H1 (cell line): Measurements from ENCODE around the gene WDR48. TPM values are rescaled to one million over a fixed set of nuclear protein-coding genes. Genes with fewer than 3 reads are reported as not detected.

Source experiments
- CTCF ChIA-PET: fragments of 300-600 bp; sonication (Branson Sonifier 250); formaldehyde crosslinking; loops from one replicate; lab custom pipeline; 2021; ENCODE audit not compliant: partially characterized antibody; lab: Charles Lee
- POLR2A ChIA-PET: fragments of 300-600 bp; sonication (Branson Sonifier 250); formaldehyde crosslinking; loops from one replicate; lab custom pipeline; 2021; ENCODE audit warnings: inconsistent platforms; ENCODE audit not compliant: partially characterized antibody; lab: Charles Lee
- DNase-seq, 2 experiments: peaks; one replicate each; pipeline versions ENCODE4 v3.0.0 to v3.0.0-alpha.2; 2010 to 2022; ENCODE audit warnings: low spot score in 2 of 2, low read depth in 1 of 2, mixed read lengths in 1 of 2
- FAIRE-seq: peaks from 2 replicates; lab custom pipeline; 2011; peaks lifted over from hg19 to GRCh38; lab: Jason Lieb, UNC
- H2AFZ ChIP-seq: 2 replicates; pipeline ENCODE4 v1.8.1; 2012; ENCODE audit warnings: low read length, inconsistent platforms
- H2AK5ac ChIP-seq: 2 replicates; pipeline ENCODE4 v1.6.1; 2013; ENCODE audit warnings: low read depth, low read length
- H2BK120ac ChIP-seq: replicated peaks from 2 replicates; pipeline ENCODE3; 2013; ENCODE audit warnings: low read depth, low read length, inconsistent platforms
- H2BK12ac ChIP-seq: 2 replicates; pipeline ENCODE4 v1.6.1; 2013; ENCODE audit warnings: low read depth, low read length
- H2BK15ac ChIP-seq: 2 replicates; pipeline ENCODE4 v1.6.1; 2013; ENCODE audit warnings: low read length
- H2BK20ac ChIP-seq: 2 replicates; pipeline ENCODE4 v1.6.1; 2013; ENCODE audit warnings: low read length
- H2BK5ac ChIP-seq: 2 replicates; pipeline ENCODE4 v1.6.1; 2013; ENCODE audit warnings: low read depth, low read length
- H3K14ac ChIP-seq: 2 replicates; pipeline ENCODE4 v1.6.1; 2013; ENCODE audit warnings: inconsistent platforms; ENCODE audit not compliant: insufficient read length
- H3K18ac ChIP-seq: 2 replicates; pipeline ENCODE4 v1.6.1; 2013; ENCODE audit warnings: low read length; ENCODE audit errors: extremely low read depth
- H3K23ac ChIP-seq: 2 replicates; pipeline ENCODE4 v1.6.1; 2013; ENCODE audit warnings: inconsistent platforms; ENCODE audit not compliant: insufficient read length
- H3K23me2 ChIP-seq: 2 replicates; pipeline ENCODE4 v1.6.1; 2013; ENCODE audit warnings: low read depth, low read length
- H3K27ac ChIP-seq: 2 replicates; pipeline ENCODE4 v1.6.1; 2011; ENCODE audit warnings: low read depth, low read length, inconsistent platforms
- H3K27me3 ChIP-seq, 4 experiments: replicated peaks in 1 of 4; 1 replicate in 1 of 4; 2 replicates in 3 of 4; pipeline versions ENCODE4 v1.6.1 to v1.8.1; 2011 to 2013; ENCODE audit warnings: low read length in 3 of 4, mild to moderate bottlenecking in 3 of 4, inconsistent platforms in 2 of 4, mixed read lengths in 2 of 4, moderate library complexity in 1 of 4; ENCODE audit not compliant: control insufficient read depth in 3 of 4, insufficient read depth in 3 of 4; ENCODE audit errors: extremely low read depth in 1 of 4
- H3K36me3 ChIP-seq, 4 experiments: 2 replicates each; pipeline versions ENCODE4 v1.6.1 to v1.8.1; 2011 to 2013; ENCODE audit warnings: mild to moderate bottlenecking in 4 of 4, low read length in 3 of 4, moderate library complexity in 2 of 4, control low read depth in 1 of 4, inconsistent platforms in 1 of 4; ENCODE audit not compliant: insufficient read depth in 4 of 4, control insufficient read depth in 2 of 4
- H3K4ac ChIP-seq: replicated peaks from 2 replicates; pipeline ENCODE3; 2013; ENCODE audit warnings: low read length, low read depth, mixed read lengths, inconsistent platforms; ENCODE audit not compliant: insufficient read length
- H3K4me1 ChIP-seq, 4 experiments: replicated peaks in 1 of 4; 1 replicate in 1 of 4; 2 replicates in 3 of 4; pipeline versions ENCODE4 v1.6.1 to v1.8.1; 2011 to 2013; ENCODE audit warnings: low read length in 3 of 4, inconsistent platforms in 2 of 4, mixed read lengths in 1 of 4; ENCODE audit not compliant: insufficient read depth in 4 of 4, control insufficient read depth in 3 of 4
- H3K4me2 ChIP-seq, 2 experiments: 2 replicates each; pipeline versions ENCODE4 v1.6.1 to v1.8.1; 2011 to 2013; ENCODE audit warnings: low read depth in 2 of 2, low read length in 2 of 2, control low read depth in 1 of 2, inconsistent platforms in 1 of 2, mild to moderate bottlenecking in 1 of 2; ENCODE audit not compliant: insufficient read depth in 1 of 2
- H3K4me3 ChIP-seq, 4 experiments: fragments of 200-600, 300-600 bp in 1 of 4; sonication (generic), shearing (Covaris generic), sonication (Bioruptor Twin) in 1 of 4; 2 replicates each; pipeline versions ENCODE4 v1.5.1 to v1.8.1; 2011 to 2016; ENCODE audit warnings: low read length in 4 of 4, low read depth in 3 of 4, control low read depth in 2 of 4, inconsistent platforms in 2 of 4, mild to moderate bottlenecking in 2 of 4, mixed read lengths in 1 of 4, moderate library complexity in 1 of 4; ENCODE audit not compliant: insufficient read depth in 2 of 4; ENCODE audit errors: extremely low read depth in 1 of 4
- H3K56ac ChIP-seq: replicated peaks from 2 replicates; pipeline ENCODE3; 2013; ENCODE audit warnings: low read depth, mild to moderate bottlenecking, mixed read lengths, low read length, inconsistent platforms; ENCODE audit not compliant: insufficient read length
- H3K79me1 ChIP-seq: 2 replicates; pipeline ENCODE4 v1.6.1; 2013; ENCODE audit warnings: low read depth, low read length, control low read depth
- H3K79me2 ChIP-seq, 2 experiments: 2 replicates each; pipeline versions ENCODE4 v1.6.1 to v1.8.1; 2012 to 2013; ENCODE audit warnings: low read length in 2 of 2, mild to moderate bottlenecking in 2 of 2, inconsistent platforms in 1 of 2; ENCODE audit not compliant: insufficient read depth in 2 of 2, control insufficient read depth in 1 of 2
- H3K9ac ChIP-seq, 4 experiments: replicated peaks in 1 of 4; 1 replicate in 1 of 4; 2 replicates in 3 of 4; pipeline versions ENCODE4 v1.6.1 to v1.8.1; 2011 to 2013; ENCODE audit warnings: low read depth in 3 of 4, low read length in 3 of 4, control low read depth in 2 of 4, mild to moderate bottlenecking in 2 of 4, moderate library complexity in 2 of 4, inconsistent platforms in 1 of 4; ENCODE audit errors: extremely low read depth in 1 of 4
- H3K9me3 ChIP-seq, 2 experiments: 2 replicates each; pipeline versions ENCODE4 v1.6.1 to v1.8.1; 2012 to 2013; ENCODE audit warnings: mild to moderate bottlenecking in 2 of 2, moderate library complexity in 2 of 2, control low read depth in 1 of 2, inconsistent platforms in 1 of 2, low read depth in 1 of 2, low read length in 1 of 2, mixed read lengths in 1 of 2; ENCODE audit not compliant: insufficient read depth in 2 of 2
- H4K20me1 ChIP-seq, 2 experiments: replicated peaks in 1 of 2; 2 replicates each; pipeline versions ENCODE3 to v1.8.1; 2011 to 2013; ENCODE audit warnings: inconsistent platforms in 2 of 2, low read length in 2 of 2, mild to moderate bottlenecking in 1 of 2; ENCODE audit not compliant: insufficient read depth in 2 of 2, control insufficient read depth in 1 of 2
- H4K5ac ChIP-seq: 2 replicates; pipeline ENCODE4 v1.6.1; 2013; ENCODE audit warnings: low read length, low read depth, mixed read lengths, inconsistent platforms; ENCODE audit not compliant: insufficient read length
- H4K8ac ChIP-seq: 2 replicates; pipeline ENCODE4 v1.8.0; 2013; ENCODE audit warnings: mild to moderate bottlenecking, moderate library complexity, low read length, inconsistent platforms; ENCODE audit not compliant: insufficient read depth; ENCODE audit errors: extremely low read depth
- H4K91ac ChIP-seq: replicated peaks from 2 replicates; pipeline ENCODE3; 2013; ENCODE audit warnings: low read length, mixed read lengths, inconsistent platforms; ENCODE audit not compliant: insufficient read length
- KDM5A ChIP-seq: fragments of 200-600 bp; IDR thresholded peaks from 2 replicates; pipeline ENCODE4 v1.7.1; 2012; ENCODE audit warnings: mild to moderate bottlenecking, low read length, inconsistent platforms, mixed read lengths
- POU5F1 ChIP-seq: IDR thresholded peaks from 2 replicates; pipeline ENCODE4 v1.6.1; 2011; ENCODE audit warnings: low read depth, mild to moderate bottlenecking, low read length, moderate library complexity
- WGBS, 2 experiments: shearing (Covaris generic) in 1 of 2; methylation state at CpG; one replicate each; pipeline versions ENCODE4 v1.1.6 to v1.1.7; 2013 to 2015; ENCODE audit warnings: low lambda C conversion rate in 2 of 2, mixed read lengths in 2 of 2, inconsistent platforms in 1 of 2, low coverage in 1 of 2, missing lambda C conversion rate in 1 of 2; ENCODE audit not compliant: insufficient replicate concordance in 2 of 2, insufficient coverage in 1 of 2, insufficient read length in 1 of 2; ENCODE audit errors: extremely low coverage in 1 of 2, missing lambda C conversion rate in 1 of 2; 5-methylcytosine and 5-hydroxymethylcytosine counted together
- polyA plus RNA-seq, 7 experiments: library from polyadenylated mRNA; depleted of rRNA in 3 of 7; stranded (reverse) in 5 of 7; unstranded in 2 of 7; fragments of >200 nt in 5 of 7; fragments of 200-250 nt in 2 of 7; gene quantifications; 1 replicate in 5 of 7; 2 replicates in 1 of 7; 4 replicates in 1 of 7; pipeline versions ENCODE4 v1.2.1 to v1.2.3, GENCODE V29; 2011 to 2013; ENCODE audit warnings: missing spikeins in 2 of 7, mixed read lengths in 2 of 7
- total RNA-seq: library from RNA; stranded (reverse); fragmentation: NEBNext Ultra II Directional; extraction: Animal tissue kit (Norgen Biotek cat#: 25700); gene quantifications from 2 replicates; pipeline ENCODE4 v1.2.1, GENCODE V29; 2021
- TF ChIP-seq, protein P1 (sequence below): IDR thresholded peaks from 2 replicates; pipeline ENCODE4 v1.6.1; 2011; ENCODE audit warnings: low read depth, mild to moderate bottlenecking, low read length; ENCODE audit not compliant: insufficient read depth

The WDR48 gene
- total and polyA plus RNA-seq, 2 of the 8 experiments (the other 6 are each of a cell fraction or from before 2014, with no cell fraction given), result 21.2 to 54.1 TPM

DNA sequence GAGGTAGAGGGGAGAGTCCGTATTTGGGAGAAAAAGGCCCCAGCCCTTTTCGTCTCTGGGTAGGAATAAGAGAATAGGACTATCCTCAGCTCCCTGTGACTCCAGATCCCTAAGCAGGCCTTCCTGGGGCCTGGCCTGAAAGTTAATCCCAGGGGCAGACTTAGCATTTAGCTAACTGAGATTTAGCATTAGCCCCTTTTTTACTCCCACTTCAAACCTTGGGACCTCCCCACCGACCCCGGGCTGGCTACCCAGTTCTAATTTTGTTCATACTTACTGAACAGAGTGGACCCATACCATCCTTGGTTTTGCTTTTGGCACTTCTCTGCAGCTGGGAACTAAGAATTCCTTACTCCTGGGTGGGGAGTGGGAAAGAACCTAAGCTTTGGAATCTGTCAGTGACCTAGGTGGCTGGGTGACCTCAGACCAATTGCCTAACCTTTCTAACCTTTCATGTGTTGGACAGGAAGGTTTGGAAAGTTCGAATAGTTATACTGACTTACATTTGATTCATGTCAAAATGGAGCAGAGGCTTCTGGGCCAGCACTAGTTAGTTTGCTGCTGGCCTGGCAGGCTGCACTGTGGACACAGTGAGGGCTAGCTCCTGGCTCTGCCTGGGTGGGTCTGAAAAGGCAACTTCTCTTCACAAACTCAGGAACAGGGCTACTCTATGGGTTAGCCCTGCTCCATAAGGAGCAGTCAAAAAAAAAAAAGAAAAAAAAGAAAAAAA, 67.3 kb downstream of the WDR48 start:
- no peak for FAIRE-seq
- H3K23ac ChIP-seq, result no peak overlapping the region
- H2AK5ac ChIP-seq, result no peak overlapping the region
- no peaks in the 10 kb centered on the region for H3K4me1 ChIP-seq
- no peaks in the 10 kb centered on the region; a peak in 1 of 7 replicates for H3K27me3 ChIP-seq
- H3K79me1 ChIP-seq, result no peaks in the 10 kb centered on the region
- H3K4me2 ChIP-seq, result no peak overlapping the region
- no peak overlapping the region for H2BK15ac ChIP-seq
- no peak overlapping the region for H2BK5ac ChIP-seq
- no peak overlapping the region for H3K56ac ChIP-seq
- no peaks in the 10 kb centered on the region; the same call in 1 of the 2 replicates for H3K23me2 ChIP-seq
- H3K36me3 ChIP-seq, result no peaks in the 10 kb centered on the region
- H3K4me3 ChIP-seq, result no peak overlapping the region
- no peaks in the 10 kb centered on the region for H4K20me1 ChIP-seq
- no peak overlapping the region for H3K14ac ChIP-seq
- no peak overlapping the region for H3K4ac ChIP-seq
- ChIA-PET CTCF (interaction anchor here (0.7 to 20.0 kb wide), 9 partner anchors 9 to 172 kb away, joined by 3 to 496 read pairs (median 3); no protein-coding TSS in a partner anchor), POLR2A (interaction anchor here (1.1 to 1.8 kb wide), 2 partner anchors 11 to 24 kb away, joined by 3 to 6 read pairs; partner anchors contain the start of genes GORASP1 and TTC21A)
- no peak overlapping the region for H3K27ac ChIP-seq
- no peaks in the 10 kb centered on the region for H3K9me3 ChIP-seq
- H2BK12ac ChIP-seq, result no peak overlapping the region
- H4K8ac ChIP-seq, result no peak overlapping the region
- H4K5ac ChIP-seq, result no peak overlapping the region
- no peak overlapping the region for H2BK120ac ChIP-seq
- TF ChIP-seq POU5F1 (no peak), KDM5A (no peak)
- TF ChIP-seq, protein P1, sequence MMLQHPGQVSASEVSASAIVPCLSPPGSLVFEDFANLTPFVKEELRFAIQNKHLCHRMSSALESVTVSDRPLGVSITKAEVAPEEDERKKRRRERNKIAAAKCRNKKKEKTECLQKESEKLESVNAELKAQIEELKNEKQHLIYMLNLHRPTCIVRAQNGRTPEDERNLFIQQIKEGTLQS, result no peak
- no peak overlapping the region for H2AFZ ChIP-seq
- WGBS, 2 experiments, result 87% methylated on average over 5 of the region's 5 CpGs; no CpG with 5 or more reads in 1 of the 2 experiments
- H3K9ac ChIP-seq, result no peak overlapping the region
- no peak overlapping the region for H2BK20ac ChIP-seq
- no peaks in the 10 kb centered on the region for H3K79me2 ChIP-seq
- no peak for DNase-seq
- H4K91ac ChIP-seq, result no peak overlapping the region
- no peak overlapping the region for H3K18ac ChIP-seq
